CD8-positive, alpha-beta memory T cell (primary cell): ENCODE results near the gene ST7. TPM values are rescaled to one million over a fixed set of nuclear protein-coding genes. Genes with fewer than 3 reads are reported as not detected.

Experiments
- CTCF ChIA-PET: fragments of 350-600 bp; sonication (Branson Sonifier 250); formaldehyde crosslinking; loops from one replicate; lab custom pipeline; 2021; ENCODE audit warnings: antibody characterized with exemption; lab: Charles Lee
- POLR2A ChIA-PET: fragments of 350-600 bp; sonication (Branson Sonifier 250); formaldehyde crosslinking; loops from one replicate; lab custom pipeline; 2021; ENCODE audit warnings: antibody characterized with exemption; lab: Charles Lee
- DNase-seq, 5 donors: peaks; one replicate each; pipeline versions ENCODE4 v3.0.0 to v3.0.0-alpha.2; 2020 to 2022; ENCODE audit warnings: mixed read lengths in 1 of 5
- H3K27ac ChIP-seq: one replicate; pipeline ENCODE4 v1.7.0; 2013; ENCODE audit warnings: low read depth, mild to moderate bottlenecking, low read length, moderate library complexity
- H3K27me3 ChIP-seq: 2 replicates; pipeline ENCODE4 v1.7.0; 2013; ENCODE audit warnings: low read length, mild to moderate bottlenecking; ENCODE audit not compliant: insufficient read depth, poor library complexity, severe bottlenecking
- H3K36me3 ChIP-seq: 2 replicates; pipeline ENCODE4 v1.7.0; 2013; ENCODE audit warnings: mild to moderate bottlenecking, low read length, moderate library complexity; ENCODE audit not compliant: insufficient read depth
- H3K4me1 ChIP-seq: 2 replicates; pipeline ENCODE4 v1.7.0; 2013; ENCODE audit warnings: mild to moderate bottlenecking, low read length, moderate library complexity; ENCODE audit not compliant: insufficient read depth
- H3K4me3 ChIP-seq: 2 replicates; pipeline ENCODE4 v1.7.0; 2013; ENCODE audit warnings: mild to moderate bottlenecking, low read length
- H3K9me3 ChIP-seq: 2 replicates; pipeline ENCODE4 v1.7.0; 2013; ENCODE audit warnings: mild to moderate bottlenecking, low read length
- H3K27ac Mint-ChIP-seq, 8 donors: one replicate each; pipeline ENCODE4 v1.8.0; 2020 to 2021; ENCODE audit warnings: mixed read lengths in 8 of 8, mild to moderate bottlenecking in 6 of 8, inconsistent platforms in 3 of 8, moderate library complexity in 3 of 8
- H3K27me3 Mint-ChIP-seq, 2 donors: one replicate each; pipeline ENCODE4 v1.8.0; 2020 to 2021; ENCODE audit warnings: mixed read lengths in 2 of 2, mild to moderate bottlenecking in 1 of 2, moderate library complexity in 1 of 2
- H3K36me3 Mint-ChIP-seq, 3 donors: one replicate each; pipeline ENCODE4 v1.8.0; 2020 to 2021; ENCODE audit warnings: mixed read lengths in 3 of 3, inconsistent platforms in 1 of 3, mild to moderate bottlenecking in 1 of 3
- H3K4me1 Mint-ChIP-seq, 3 donors: one replicate each; pipeline ENCODE4 v1.8.0; 2020 to 2021; ENCODE audit warnings: mixed read lengths in 3 of 3, inconsistent platforms in 1 of 3, mild to moderate bottlenecking in 1 of 3
- H3K4me3 Mint-ChIP-seq, 7 donors: one replicate each; pipeline ENCODE4 v1.8.0; 2020 to 2021; ENCODE audit warnings: mixed read lengths in 7 of 7, mild to moderate bottlenecking in 6 of 7, moderate library complexity in 4 of 7, inconsistent platforms in 2 of 7
- H3K9me3 Mint-ChIP-seq, 5 donors: one replicate each; pipeline ENCODE4 v1.8.0; 2020 to 2022; ENCODE audit warnings: mixed read lengths in 5 of 5, mild to moderate bottlenecking in 3 of 5, moderate library complexity in 2 of 5, inconsistent platforms in 1 of 5
- polyA plus RNA-seq: library from polyadenylated mRNA; unstranded; fragments of 300-500 nt; fragmentation: Illumina TruSeq; gene quantifications from one replicate; pipeline ENCODE4 v1.2.3, GENCODE V29; 2021
- total RNA-seq, 2 experiments: library from RNA; stranded (reverse); gene quantifications; one replicate each; pipeline ENCODE4 v1.2.3, GENCODE V29; 2021

The ST7 gene
- total and polyA plus RNA-seq, 3 experiments from 2014 or later, result 7.9 to 14.2 (median 12.7) TPM

DNA sequence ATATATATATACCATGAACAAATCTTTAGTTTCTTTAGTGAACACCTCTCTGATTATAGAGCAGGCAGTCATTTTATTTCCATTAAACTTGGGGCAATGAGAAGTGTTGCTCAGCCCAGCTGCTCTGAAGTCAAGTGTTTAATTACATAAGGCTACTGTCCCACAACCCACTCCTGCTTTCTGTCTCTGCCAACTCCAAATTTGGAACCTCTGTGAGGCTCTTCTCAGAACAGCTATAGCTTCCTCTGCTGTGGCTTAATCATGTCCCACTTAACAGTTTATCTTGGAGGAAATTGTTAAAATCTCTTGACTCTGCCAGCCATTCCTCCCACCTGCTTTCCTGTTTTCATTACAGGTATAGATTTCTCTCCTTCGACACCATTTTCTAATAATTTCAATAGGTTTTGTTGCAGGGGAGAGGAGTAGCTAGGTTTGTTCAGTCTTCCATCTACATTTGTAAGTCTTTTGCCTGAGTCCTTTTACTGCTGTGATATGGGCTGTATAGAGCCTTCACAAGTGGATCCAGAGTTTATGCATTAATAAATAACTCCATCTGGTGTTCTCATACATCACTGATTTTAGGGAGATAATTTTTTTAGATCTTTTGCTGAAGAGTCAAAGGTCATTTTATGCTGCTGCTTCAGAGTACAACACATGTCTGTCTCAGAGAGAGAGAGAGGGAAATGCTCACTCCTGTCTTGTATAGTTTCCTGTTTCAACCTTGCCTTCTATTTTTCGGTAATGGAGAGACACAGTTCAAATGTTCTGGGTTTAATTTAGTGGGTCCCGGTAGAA, 199.1 kb downstream of the ST7 start:
- Mint-ChIP-seq H3K4me3 (no peak overlapping the region), H3K27ac (no peak overlapping the region), H3K9me3 (no peaks in the 10 kb centered on the region), H3K27me3 (no peaks in the 10 kb centered on the region), H3K36me3 (peaks cover 0 to 7% (median 4%) of the 10 kb centered on the region in 3 donors), H3K4me1 (no peaks in the 10 kb centered on the region)
- Histone ChIP-seq H3K4me1 (no peaks in the 10 kb centered on the region), H3K4me3 (no peak overlapping the region), H3K36me3 (no peaks in the 10 kb centered on the region), H3K27me3 (no peaks in the 10 kb centered on the region), H3K27ac (no peak overlapping the region), H3K9me3 (no peaks in the 10 kb centered on the region)
- POLR2A ChIA-PET, result no interaction called here
- DNase-seq, result no peak
- CTCF ChIA-PET, result no interaction called here

DNA sequence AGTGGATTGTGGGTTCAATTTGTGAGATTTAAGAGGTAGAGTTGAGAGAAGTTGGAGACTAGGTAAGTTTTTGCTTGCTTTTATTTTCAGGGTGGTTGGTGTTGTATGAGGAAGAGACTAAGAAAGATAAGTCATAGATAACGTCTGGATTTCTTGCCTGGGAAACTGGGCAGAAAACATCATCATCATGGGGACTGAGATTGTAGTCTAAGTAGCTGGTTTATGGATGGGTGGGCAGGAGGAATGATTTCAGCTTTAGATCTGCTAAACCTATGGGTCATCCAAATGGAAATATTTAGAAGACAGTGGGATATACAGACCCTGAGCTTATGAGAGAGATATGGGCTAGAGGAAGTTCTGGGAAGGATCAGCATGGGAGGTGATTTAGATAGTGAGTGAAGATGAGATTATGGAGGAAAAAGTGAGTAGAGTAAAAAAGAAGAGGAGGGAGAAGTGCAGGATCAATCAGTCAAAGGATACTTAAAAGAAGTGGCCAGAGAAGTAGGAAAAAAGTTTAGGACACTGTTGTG, 199.8 kb downstream of the ST7 start:
- ChIA-PET POLR2A (no interaction called here), CTCF (no interaction called here)
- Histone ChIP-seq H3K4me3 (no peak overlapping the region), H3K36me3 (no peaks in the 10 kb centered on the region), H3K9me3 (no peaks in the 10 kb centered on the region), H3K27me3 (no peaks in the 10 kb centered on the region), H3K4me1 (no peaks in the 10 kb centered on the region), H3K27ac (no peak overlapping the region)
- H3K27ac Mint-ChIP-seq, result no peak overlapping the region
- no peaks in the 10 kb centered on the region for H3K27me3 Mint-ChIP-seq
- no peak for DNase-seq
- no peaks in the 10 kb centered on the region for H3K4me1 Mint-ChIP-seq
- no peak overlapping the region for H3K4me3 Mint-ChIP-seq
- no peaks in the 10 kb centered on the region for H3K9me3 Mint-ChIP-seq
- peaks cover 0 to 7% (median 4%) of the 10 kb centered on the region in 3 donors for H3K36me3 Mint-ChIP-seq

DNA sequence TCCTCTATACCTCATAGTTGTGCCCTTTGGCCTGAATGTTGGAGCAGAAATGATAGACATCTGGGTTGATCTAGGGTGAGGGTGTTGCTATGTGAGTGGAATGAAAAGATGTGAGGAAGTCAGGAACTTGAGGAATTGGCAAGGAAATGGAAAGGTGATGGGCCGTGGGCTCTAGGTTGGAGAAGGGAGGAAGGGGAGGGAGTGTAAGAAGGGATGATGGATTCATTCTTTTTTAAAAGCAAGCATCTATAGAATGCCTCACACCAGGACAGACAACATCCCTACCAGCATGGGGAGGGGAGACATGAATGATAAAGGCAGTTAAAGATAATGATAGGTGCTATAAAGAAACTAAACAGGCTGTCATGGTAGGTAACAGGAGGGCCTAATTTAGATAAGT, 201.4 kb downstream of the ST7 start:
- Mint-ChIP-seq H3K9me3 (no peaks in the 10 kb centered on the region), H3K27me3 (no peaks in the 10 kb centered on the region), H3K4me3 (no peak overlapping the region), H3K27ac (no peak overlapping the region), H3K36me3 (peaks cover 0 to 7% (median 4%) of the 10 kb centered on the region in 3 donors), H3K4me1 (no peaks in the 10 kb centered on the region)
- ChIA-PET POLR2A (no interaction called here), CTCF (no interaction called here)
- no peak for DNase-seq
- Histone ChIP-seq H3K4me3 (no peak overlapping the region), H3K4me1 (no peaks in the 10 kb centered on the region), H3K36me3 (no peaks in the 10 kb centered on the region), H3K27ac (no peak overlapping the region), H3K9me3 (no peaks in the 10 kb centered on the region), H3K27me3 (no peaks in the 10 kb centered on the region)

DNA sequence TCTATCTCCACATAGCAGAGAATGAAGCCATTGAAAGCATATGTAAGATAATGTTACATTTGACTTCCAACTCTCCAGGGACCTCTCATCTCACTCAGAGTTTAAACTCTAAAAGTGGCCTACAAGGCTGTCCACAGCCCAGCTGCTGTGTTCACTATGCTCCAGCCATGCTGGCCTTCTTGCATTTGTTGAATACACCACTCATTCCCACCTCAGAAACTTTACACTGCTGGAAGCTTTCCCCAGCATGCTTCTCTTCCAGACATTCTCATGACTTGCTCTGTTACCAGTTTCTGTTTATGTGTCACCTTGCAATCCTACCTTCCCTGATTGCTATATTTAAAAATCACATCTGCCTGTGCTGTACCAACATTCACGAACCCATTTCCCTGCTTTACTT, 202.4 kb downstream of the ST7 start:
- CTCF ChIA-PET, result no interaction called here
- Histone ChIP-seq H3K4me1 (no peaks in the 10 kb centered on the region), H3K27ac (no peak overlapping the region), H3K9me3 (no peaks in the 10 kb centered on the region), H3K27me3 (no peaks in the 10 kb centered on the region), H3K4me3 (no peak overlapping the region), H3K36me3 (no peaks in the 10 kb centered on the region)
- Mint-ChIP-seq H3K9me3 (no peaks in the 10 kb centered on the region), H3K4me1 (no peaks in the 10 kb centered on the region), H3K4me3 (no peak overlapping the region), H3K27me3 (no peaks in the 10 kb centered on the region), H3K27ac (no peak overlapping the region), H3K36me3 (peaks cover 0 to 2% (median 2%) of the 10 kb centered on the region in 3 donors)
- DNase-seq, result no peak
- POLR2A ChIA-PET, result no interaction called here

DNA sequence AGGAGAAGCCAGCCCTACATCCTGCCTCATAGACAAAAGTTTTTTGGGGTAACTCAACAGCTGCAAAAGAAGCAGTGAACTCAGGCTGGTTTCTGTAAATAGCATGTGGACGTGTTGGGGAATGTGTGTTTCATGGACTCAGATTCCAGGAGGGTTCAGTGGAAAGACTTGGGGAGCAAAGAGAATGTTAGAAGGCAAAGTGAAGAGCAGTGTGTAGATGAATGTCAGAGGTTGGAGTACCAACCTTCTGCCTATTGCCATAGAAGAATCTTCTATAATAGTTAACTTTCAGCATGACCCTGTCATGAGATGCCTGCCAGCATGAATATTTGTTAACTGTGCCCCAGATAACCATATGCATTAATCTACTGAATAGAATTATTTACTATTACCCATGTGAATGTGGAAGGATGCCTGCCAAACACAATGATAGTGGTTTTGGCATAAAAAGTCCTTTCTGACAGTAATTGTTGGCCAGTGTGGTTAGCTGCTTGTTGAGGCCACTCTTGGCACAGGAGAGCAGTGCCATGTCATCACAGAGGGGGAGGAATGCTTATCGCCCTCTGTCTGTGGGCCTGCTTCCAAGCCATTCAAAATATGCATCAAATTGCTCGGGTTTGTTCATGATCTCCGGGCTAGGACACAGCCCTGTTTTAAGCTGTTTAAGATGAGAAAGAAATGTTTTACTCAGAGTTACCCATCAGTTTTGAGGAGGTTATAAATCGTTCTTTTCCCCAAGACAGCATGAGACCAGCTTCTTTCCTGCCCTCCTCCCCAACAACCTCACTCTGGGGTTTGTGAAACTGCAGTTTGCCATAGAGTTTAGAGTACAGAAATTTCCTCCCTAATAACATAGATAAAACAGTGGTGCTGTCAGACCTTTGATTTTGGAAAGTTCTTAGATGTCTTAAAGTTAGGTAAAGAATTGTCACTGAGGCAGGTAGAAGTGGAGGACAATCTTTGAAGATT, 204.2 kb downstream of the ST7 start:
- Histone ChIP-seq H3K36me3 (no peaks in the 10 kb centered on the region), H3K4me1 (no peaks in the 10 kb centered on the region), H3K27ac (no peak overlapping the region), H3K27me3 (no peaks in the 10 kb centered on the region), H3K4me3 (no peak overlapping the region), H3K9me3 (no peaks in the 10 kb centered on the region)
- no peak overlapping the region for H3K27ac Mint-ChIP-seq
- DNase-seq, result no peak
- no peak overlapping the region for H3K4me3 Mint-ChIP-seq
- no peaks in the 10 kb centered on the region for H3K27me3 Mint-ChIP-seq
- ChIA-PET CTCF (no interaction called here), POLR2A (no interaction called here)
- no peaks in the 10 kb centered on the region for H3K4me1 Mint-ChIP-seq
- no peaks in the 10 kb centered on the region for H3K36me3 Mint-ChIP-seq
- no peaks in the 10 kb centered on the region for H3K9me3 Mint-ChIP-seq

DNA sequence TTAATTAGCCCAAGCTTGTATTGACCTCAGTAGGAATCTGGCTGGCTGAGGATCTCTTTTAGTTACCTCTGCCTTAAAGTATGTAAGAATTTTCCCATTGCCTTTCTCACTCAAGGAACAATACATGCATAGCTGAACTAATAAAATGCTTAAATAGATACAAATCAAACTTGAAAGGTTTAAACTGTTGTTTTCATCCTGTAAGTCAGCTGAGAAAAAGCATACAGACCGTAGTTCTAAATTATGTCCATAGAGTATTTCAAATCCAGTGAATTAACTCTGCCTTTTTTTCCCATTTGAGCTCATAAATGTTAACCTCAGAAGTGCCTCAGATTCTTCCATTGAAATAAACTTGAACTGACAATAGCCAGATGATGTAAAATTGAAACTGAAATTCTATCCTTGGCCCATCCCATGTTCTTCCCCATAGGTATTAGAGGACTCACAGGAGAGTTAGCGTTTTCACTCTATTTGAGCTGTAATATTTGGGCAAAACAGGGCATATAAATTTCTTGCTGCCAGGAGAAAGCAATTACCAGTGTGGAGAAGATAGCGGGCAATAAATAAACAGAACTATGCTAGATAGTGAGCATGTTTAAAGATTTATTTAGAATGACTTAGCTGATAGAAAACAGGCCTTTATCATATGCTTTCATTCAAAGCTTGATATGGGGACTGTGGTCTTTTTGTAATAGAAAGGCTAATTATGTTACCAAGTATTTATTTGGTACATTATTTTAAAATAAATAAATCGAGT, 205.8 kb downstream of the ST7 start:
- CTCF ChIA-PET, result no interaction called here
- Histone ChIP-seq H3K9me3 (no peaks in the 10 kb centered on the region), H3K4me3 (no peak overlapping the region), H3K36me3 (no peaks in the 10 kb centered on the region), H3K27me3 (no peaks in the 10 kb centered on the region), H3K4me1 (no peaks in the 10 kb centered on the region), H3K27ac (no peak overlapping the region)
- Mint-ChIP-seq H3K9me3 (no peaks in the 10 kb centered on the region), H3K4me1 (no peaks in the 10 kb centered on the region), H3K36me3 (no peaks in the 10 kb centered on the region), H3K27me3 (no peaks in the 10 kb centered on the region), H3K27ac (no peak overlapping the region), H3K4me3 (no peak overlapping the region)
- POLR2A ChIA-PET, result no interaction called here
- no peak for DNase-seq

GRCh38 chr7:117163101-117163500, 209.8 kb downstream of the ST7 start:
- Mint-ChIP-seq H3K36me3 (no peaks in the 10 kb centered on the region), H3K27ac (no peak overlapping the region), H3K4me1 (no peaks in the 10 kb centered on the region), H3K9me3 (no peaks in the 10 kb centered on the region), H3K27me3 (peaks cover 0 to 1% of the 10 kb centered on the region in 2 donors), H3K4me3 (no peak overlapping the region)
- no peak overlapping the region for H3K4me3 ChIP-seq
- POLR2A ChIA-PET, result no interaction called here
- no peaks in the 10 kb centered on the region for H3K27me3 ChIP-seq
- no peak for DNase-seq
- no peaks in the 10 kb centered on the region for H3K9me3 ChIP-seq
- H3K36me3 ChIP-seq, result no peaks in the 10 kb centered on the region
- no peaks in the 10 kb centered on the region for H3K4me1 ChIP-seq
- no peak overlapping the region for H3K27ac ChIP-seq
- CTCF ChIA-PET, result no interaction called here
